Activated CD8-positive, alpha-beta memory T cell treated with anti-CD3 and anti-CD28 coated beads for 24 hours (primary cell): ENCODE data around the gene FAM193B.
"Not testable (repeated sequence)": the region's sequence is repeated elsewhere in the genome, so short reads cannot be mapped to it uniquely, and the experiment has no call there.

Experiments
- DNase-seq: peaks from one replicate; pipeline ENCODE4 v3.0.0-alpha.2; 2020

Gene FAM193B

DNA sequence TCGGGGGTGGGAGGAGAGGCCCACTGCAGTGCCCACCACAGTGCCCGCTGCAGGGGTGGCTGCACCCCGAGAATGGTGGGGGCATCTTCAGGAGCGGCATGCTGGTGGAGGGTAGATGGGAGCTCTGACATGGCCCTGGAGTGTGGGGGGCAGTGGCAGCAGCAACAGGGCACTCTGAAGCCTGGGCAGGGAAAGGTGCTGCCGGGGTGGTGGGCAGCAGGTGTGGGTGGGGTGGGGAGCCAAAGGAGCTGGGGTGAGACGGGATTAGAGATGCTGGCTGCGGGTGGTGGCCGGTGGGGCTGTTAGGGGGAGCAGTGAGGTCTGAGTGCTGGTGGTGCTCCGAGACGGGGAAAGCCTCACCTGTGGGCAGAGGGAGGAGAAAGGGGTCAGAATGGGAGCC lies 18.0 kb downstream of the FAM193B start:
- no peak for DNase-seq

DNA sequence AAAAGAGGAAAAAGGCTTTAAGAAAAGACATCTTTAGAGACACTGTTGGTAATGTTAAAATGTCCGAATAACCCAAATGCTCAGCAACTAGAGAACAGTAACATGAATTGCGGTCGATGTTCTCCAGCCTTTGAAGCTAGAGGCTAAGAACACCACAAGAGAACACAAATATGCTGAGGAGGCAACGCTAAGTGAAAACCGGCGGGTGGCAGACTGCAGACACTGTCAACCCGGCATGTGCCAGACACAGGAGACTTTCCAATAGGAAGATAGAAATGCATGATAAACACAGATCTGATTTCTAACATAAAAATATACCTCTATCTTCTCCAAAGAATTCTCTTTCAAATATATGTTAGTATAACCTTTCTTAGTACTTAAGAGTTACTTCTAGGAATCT lies 19.2 kb downstream of the FAM193B start:
- no peak for DNase-seq

DNA sequence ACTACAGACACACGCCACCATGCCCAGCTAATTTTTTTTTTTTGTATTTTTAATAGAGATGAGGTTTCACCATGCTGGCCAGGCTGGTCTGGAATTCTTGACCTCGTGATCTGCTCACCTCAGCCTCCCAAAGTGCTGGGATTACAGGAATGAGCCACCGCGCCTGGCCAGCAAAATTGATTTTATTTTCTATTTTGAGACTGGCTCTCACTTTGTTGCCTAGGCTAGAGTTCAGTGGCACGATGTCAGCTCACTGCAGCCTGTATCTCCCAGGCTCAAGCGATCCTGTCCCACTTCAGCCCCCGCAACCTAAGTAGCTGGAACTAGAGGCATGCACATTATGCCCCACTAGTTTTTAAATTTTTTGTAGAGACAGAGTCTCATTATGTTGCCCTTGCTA lies 19.9 kb downstream of the FAM193B start:
- DNase-seq: not testable (repeated sequence)

DNA sequence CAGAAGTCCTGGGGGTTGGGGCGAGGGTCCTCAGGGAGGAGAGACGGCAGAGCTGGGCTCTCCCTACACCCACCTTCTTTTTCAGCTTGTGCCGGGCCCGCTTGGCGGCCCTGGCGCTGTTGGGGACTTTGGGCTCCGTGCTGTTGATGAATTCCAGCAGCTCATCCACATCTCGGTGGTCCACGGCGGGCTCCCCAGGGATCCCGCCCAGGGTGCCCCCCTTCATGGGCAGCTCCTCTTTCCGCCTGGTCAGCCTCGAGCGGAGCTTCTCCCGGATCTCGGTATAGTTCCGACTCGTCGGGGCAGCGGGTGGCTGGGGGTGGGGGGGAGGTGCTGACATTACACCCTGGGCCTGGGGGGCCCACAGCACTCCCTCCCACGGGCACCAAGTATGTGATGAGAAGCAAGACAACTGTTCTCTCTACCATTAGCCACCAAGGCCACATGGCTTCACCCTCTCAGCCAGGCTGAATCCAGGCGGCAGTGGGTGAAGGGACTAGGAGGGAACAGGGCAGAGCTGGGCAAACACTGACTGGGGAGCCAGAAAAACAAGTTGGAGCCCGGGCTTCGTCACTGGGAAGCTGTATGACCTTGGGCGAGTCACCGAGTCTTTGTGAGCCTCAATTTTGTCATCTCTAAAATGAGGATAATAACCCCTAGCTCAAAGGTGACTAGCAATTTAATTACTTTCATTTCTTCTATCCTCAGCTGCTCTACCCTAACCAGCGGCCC lies 23.0 kb downstream of the FAM193B start:
- no peak for DNase-seq

DNA sequence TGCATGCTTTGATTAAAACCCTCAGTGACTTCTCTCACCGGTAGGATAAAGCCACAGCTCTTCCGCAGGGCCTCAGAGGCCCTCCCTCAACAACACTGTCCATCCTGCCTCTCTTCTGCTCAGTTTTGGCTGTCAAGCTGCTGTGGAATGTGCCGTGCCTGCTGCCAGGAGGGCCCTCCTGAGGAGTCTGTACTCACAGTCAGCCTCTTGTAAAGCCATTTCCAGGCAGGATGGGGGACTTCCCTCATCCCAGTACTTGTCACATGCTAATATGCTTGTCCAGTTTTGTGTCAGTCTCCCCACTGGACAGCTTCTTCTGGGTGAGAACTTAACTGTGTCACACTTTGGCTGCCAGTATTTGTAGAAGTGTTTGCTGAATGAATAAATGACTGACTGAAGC lies 23.7 kb downstream of the FAM193B start:
- no peak for DNase-seq

DNA sequence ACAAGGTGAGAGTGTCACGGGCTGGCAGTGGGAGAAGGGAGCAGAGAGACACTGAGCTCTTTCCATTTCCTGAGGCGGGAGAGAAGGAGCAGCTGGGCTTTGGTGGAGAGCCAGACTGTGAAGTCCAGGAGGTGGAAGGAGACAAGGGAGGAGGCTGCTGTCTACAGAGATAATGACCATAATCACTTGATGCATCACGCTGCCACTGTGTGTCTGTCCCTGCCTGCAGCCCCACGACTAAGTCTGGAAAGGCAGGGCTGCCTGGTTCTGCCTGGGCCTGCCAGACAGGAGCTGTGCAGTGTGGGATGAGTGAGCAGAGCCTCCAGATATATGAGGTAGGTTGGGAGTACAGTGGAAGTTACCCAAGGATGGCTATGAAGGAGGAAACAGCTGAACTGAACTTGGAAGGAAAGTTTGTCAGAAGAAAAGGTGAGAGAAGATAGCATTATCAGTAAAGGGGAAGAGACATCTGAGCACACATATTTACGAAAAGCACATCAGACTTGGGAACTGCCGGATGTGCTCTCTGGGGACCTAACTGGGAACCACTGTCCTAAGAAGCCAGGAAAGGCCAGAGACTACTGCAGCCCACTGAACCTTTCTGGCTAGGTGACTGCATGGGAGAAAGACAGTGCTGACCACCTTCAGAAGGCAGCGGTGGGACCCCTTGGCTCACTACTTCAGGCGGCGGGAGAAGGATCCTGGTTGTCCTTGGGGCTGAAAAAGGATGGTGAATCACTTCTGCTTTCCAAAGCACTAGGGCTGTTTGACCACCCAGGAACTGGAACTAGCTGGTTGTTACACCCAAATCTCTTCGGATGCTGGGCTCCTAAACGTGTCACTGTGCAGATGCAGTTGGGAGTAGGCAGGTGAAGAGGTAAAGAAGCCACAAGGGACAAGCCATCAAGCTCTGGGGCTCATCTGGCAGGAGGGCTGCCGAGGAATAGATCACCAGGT lies 24.8 kb downstream of the FAM193B start:
- no peak for DNase-seq

DNA sequence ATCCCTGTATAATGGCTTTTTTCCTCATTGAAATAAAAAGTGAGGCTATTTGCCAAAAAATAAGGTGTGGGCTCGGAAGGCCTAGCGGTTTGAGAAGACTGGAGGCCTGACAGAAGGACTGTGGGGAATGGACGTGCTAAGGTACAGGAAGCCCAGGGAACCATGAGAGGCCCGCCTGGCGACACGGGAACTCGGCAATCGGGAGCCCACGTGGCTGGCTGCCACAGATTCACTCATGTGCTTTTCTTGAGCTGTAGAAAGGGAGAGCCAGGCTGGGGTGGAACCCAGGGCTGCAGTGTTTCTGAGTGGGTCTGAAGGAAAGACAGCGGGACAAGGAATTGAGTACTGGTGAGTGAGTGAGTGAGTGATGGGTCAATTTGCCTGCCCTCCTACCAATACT lies 25.7 kb downstream of the FAM193B start:
- DNase-seq: no peak

DNA sequence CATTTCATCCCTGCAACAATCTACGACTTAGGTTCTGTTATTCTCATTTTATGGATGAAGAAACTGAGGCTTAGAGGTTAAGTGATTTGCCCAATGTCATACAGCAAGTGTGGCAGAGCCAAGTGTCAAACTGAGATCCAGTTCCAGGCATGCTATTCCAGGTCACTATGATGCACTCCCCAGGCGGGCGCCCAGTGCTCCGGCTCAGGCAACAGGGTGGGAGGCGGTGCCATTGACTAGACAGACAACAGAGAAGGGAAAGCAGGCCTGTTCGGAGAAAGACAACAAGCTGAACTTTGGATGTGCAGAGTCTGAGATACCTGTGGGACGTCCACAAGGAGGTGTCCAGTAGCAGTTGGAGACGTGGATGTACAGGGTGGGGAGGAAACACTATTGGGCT lies 26.8 kb downstream of the FAM193B start:
- DNase-seq: no peak

DNA sequence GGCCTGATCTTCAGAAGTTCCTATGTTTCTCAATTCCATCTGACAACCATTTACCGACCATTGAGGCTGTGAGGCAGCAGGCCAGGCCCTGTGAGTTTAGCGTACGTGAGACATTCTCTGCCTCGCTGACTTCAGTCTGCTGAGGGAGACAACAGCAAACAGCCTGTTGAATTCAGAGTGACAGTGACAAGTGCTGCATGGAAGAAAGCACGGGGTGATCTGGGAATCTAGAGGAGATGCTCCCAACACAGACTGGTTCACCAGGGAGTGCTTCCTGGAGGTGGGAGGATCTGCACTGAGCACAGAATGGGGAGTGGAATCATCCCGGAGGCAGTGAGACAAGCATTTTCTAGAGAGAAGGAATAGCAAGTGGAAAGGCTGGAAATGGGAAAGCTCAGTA lies 27.6 kb downstream of the FAM193B start:
- no peak for DNase-seq

DNA sequence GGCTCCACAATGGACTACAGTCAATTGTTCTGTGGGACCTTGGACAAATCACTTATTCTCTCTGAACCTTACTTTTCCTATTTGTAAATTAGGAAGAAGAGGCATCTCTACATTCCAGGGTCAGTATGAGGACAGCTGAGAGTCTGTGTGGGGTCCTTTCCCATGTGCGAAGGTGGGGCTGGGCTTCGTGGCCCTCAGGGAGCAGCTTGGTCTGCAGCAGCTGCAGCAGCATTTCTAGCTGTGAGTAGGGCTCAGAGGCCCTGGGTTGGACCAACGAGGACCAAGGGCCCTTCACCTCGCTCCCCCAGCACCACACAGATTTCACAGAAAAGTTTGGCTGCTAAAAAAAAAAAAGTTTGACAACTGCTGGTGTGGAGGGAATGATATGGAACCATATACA lies 28.2 kb downstream of the FAM193B start:
- DNase-seq: no peak

DNA sequence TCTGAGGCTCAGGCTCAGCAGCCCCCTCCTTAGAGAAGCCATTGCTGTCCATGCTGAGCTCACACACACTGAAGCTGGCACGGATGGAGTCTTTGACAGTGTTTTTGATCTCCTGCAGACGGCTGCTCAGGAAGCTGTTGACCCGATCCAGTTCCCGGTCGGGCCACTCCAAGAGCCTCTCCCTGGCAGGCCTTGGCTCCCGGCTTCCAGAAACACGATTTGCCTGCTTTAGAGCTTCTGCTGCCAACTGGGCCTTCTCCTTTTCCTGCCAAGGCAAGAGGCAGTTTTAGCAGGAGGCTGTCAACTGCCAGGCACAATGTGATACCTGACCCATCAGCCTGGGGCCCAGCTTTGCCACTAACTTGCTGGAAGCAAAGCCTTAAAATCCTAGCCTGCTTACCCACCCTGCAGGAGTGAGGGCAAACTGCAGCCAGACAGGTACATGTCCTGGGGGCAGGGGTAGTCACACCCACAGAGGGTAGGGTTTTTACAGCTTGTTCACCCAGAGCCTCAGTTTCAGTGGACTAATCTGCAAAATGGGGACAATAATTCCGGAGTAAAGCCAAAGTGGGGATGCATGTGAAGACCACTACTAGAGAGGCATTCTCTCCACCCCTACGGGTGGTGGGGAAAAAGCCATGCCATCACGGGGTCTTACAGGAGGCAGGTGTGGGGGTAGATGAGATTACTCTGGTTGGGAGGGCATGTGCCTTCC lies 29.3 kb downstream of the FAM193B start:
- no peak for DNase-seq

DNA sequence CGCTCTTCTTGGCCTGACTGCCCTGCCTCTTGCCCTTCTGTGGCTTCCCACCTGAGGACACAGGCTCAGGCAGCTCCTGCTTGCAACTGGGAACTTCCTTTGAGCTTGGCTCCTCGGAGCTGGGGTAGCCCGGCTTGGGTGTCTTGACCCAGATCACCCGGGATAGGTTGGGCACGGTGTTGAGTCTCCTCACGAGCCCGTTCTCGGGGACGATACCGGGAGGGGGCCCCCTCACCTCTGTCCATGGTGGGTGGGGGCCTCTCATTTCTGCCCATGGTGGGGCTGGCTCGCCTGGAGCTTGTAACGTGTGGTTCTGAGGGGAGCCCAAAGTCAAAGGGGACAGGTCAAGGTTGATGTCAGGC lies 29.8 kb downstream of the FAM193B start:
- no peak for DNase-seq

DNA sequence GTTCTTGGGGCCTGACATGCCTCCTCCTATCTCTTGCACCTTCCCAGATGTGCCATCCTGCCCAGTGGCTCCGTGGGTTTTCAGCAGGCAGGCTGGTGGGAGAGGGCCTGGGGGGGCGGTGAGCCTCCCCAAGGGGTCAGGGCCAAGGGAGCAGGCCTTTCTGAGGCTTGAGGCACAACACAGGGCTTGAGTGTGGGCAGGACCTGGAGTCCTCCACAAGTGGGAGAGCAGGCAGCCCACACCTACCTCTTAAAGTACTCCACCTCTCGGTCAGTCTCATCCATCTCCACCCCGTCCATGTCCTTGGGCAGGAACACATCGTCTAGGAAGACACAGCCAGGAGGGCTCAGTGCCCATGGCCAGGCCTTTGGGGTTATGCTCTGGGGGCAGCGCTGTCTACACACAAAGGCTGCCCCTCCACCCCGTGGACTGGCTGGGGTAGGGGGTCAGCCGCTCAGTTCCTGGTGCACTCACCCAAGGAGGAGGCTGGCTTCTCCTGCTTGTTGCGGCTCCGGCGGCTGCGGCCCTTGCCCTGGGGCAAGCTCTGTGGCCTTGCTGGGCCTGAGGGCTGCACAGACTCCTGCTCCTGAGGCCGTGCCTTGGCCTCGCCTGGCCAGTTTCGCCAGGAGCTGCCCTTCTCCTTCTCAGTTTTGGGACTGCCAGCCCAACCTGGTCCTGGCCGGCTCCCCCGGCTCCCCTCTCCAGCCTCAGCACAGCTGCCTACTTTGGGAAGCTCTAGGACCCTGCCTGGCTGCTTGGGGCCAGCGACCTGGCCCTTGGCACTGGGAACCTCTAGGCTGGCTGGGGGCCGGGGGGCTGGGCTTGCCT lies 30.4 kb downstream of the FAM193B start:
- DNase-seq: no peak

DNA sequence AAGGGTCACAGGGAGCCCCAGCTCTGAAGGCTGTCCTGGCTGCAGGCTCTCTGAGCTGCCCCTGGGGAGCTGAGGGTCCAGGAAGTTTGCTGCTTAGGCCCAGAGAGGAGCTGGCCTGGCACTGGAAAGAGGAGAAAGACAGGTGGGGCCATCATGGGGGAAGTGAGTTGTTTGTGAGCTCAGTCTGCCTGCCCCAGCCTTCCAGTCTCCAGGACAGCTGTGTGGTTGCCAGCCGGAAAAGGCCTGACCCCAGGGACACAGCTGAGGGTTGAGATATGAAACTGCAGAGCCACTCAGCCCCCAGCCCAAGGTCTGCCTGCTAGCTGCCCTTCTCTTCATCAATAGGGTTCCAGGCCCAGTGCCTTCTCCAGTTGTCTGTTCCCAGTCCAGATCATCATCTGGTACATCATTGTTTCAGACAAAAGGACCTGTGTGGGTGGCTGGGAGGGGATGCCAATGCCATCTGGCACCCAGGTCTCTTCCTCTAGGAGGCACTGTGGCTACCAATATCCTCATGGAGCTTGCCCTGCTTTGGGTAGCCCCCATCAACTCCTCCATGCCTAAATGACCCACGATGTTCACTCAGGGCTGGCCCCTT lies 33.3 kb downstream of the FAM193B start:
- DNase-seq: no peak

DNA sequence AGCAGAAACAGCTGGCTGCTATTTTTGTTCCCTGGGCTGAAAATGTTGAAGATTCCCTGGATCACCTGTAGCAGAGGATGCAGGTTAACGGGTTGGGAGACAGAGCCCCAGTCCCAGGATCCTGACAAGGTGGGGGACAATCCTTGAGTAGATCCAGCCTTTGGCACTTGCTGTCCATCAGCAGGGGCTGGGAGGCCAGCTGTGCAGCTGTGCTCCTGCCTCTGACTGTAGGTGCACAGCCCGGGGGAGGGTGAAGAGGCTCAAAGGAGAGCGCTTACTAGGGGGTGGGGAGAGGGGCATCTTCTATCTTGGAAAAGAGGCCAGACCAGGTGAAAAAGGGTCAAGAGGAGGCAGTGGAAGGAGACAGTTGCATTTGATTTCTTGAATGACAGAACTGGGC lies 34.1 kb downstream of the FAM193B start:
- no peak for DNase-seq

DNA sequence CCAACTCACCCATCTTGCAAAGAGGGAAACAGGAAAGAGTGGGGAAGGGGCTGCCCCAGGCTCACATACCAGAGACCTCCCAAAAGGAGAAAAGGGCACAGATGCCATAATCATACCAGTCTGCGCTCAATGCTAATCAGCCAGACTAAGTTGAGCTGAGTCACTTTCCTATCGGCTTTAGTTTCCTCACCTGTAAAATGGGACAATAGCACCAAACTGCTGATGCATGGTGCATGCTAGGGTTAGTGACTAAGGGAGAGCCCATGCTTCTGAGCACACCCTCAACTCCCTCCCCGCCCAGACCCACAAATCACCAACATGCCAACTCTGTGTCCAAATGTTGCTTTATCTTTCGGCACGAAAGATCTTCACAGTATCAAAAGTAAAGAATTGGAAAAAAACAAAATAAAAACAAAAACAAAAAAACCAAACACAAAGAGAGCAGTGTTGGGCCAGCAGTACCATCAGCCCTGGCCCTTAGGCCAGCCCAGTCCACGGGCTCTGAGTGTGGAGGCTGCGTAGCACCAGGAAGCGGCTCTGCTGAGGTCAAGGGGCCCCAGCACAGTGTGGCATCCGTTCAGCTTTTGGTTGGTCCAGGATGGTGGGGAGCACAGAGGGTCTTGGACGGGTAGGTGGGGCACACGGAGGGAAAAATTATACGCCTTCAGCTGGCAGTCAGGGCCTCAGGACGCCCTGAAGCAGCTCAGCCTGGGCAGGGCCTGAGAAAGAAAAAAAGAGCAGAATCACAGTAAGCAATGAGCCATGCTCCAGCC lies 34.7 kb downstream of the FAM193B start:
- no peak for DNase-seq

DNA sequence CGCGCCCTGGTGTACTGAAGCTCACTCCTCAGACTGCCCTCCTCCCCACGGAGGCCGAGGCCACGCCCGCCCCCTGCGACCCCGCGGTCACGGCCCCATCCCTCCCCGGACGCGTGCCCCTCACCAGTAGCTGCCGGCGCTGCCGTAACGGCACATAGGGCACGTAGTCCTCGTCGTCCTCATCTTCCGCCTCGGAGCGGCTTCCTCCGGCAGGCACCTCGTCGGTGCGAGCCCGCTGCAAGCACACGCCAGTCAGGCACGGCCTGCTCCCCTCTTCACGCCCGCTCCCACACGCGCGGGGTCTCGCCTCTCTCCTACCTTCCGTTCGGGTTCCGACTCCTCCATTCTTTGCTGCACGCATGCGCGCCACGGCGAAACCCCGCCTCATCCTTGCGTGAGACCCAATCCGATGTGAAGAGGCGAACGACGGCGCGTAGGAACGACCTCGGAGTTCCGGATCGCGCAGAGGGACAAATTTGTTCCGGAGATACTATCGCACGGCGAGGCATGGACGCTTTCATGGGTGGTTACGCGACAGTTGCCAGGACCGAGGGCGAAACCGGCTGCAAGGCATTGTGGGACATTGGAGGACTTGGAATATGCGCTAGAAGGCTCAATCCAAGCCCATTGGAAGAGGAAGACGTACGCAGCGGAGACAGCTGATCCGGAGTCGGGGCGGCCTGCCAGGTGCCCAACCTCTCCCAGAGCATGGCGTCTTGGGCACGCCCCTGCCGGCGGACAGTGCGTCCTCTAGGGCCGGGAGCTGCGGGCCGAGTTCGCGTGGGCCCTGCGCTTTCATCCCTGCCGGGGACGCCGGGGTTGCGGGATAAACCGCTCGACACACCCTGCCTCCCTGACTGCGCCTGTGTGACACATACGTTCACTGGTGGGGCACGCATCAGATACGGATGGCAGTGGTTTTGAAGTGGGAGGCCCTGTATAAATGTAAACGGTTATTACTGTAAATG lies 37.5 kb downstream of the FAM193B start, which contains the start of gene DDX41:
DDX41 (minus strand) TSS at position 361 of the 968 bp plus-strand sequence; CDS start at position 345, 16 bp downstream.
- DNase-seq: peak; percentile 98

DNA sequence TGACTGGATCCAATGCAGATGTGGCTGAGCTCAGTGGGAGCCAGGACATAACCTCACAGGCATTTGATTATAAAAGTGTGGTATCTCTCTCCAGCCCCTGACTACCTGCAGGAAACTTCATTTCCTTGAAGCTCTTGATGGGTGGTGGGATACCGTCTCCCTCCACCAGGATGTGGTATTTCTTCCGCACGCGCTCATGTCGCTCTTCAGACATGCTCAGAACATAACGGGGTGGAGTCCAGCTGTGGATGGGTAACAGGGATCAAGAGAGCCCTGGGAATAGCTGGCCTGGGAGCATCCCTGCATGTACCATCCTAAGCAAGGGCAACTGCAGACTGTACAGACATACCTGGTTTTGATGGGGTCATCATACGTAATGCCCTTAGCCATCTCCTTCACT lies 38.8 kb downstream of the FAM193B start:
- no peak for DNase-seq

DNA sequence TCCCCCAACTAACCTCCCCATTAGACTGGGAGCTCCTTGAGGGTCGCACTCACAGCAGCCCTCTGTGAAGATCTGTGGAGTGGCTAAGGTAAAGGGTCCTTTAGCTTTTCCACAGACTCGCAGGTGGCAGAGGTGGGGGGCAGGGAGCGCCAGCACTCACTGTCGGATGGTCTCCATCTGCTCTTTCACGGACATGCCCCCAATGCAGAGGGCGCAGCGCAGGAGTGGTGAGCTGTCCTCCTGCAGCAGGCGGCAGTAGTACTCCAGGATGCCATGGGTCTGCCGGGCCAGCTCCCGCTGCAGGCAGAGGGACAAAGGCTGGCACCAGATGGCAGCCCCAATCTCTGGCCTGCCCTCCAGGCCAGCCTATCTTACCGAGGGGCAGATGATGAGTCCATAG lies 39.8 kb downstream of the FAM193B start:
- no peak for DNase-seq

DNA sequence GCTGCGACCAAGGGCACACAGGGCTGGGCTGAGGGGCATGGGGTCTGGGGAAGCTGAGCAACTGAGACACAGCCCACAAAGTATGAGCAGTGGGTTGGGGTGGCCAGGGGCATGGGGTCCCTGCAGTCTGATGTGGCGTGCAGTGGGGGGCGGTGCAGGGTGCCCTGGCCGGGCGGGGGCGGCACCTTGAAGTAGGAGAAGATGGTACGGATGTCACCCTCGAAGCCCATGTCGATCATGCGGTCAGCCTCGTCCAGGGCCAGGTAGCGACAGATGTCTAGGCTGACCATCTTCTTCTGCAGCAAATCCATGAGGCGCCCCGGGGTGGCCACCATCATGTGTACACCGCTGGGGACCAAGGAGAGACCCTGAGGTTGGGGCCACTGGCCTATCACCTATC lies 40.9 kb downstream of the FAM193B start:
- DNase-seq: no peak
